Measurements from ENCODE around the gene APOA1.

- TF ChIP-seq CTCF (IDR thresholded peaks at IDR 0.05; ENCODE audit: insufficient read depth, low read length, poor library complexity, severe bottlenecking), result no peak
- no peak for TF ChIP-seq EZH2phosphoT487 (conservative IDR thresholded peaks at IDR 0.05; ENCODE audit: low read length)
Observed at GRCh38 chr11:116819049-116819448, 18.4 kb downstream of the APOA1 start.
